Panc1 (cell line): ENCODE data around the gene MEX3C. TPM values are rescaled to one million over a fixed set of nuclear protein-coding genes. Genes with fewer than 3 reads are reported as not detected.

Source experiments
- ATAC-seq: fragments of 200-7000 bp; cut with Tn5 transposase; 2 replicates; pipeline ENCODE4 v1.9.1; 2020; ENCODE audit warnings: mild to moderate bottlenecking, moderate library complexity
- BruUV-seq: library from RNA; stranded (reverse); fragments of 400-500 nt; replicated peaks from 2 replicates; lab custom pipeline; 2021; lab: Mats Ljungman, UMichigan
- CTCF ChIA-PET: fragments of 300-600 bp; sonication (Branson Sonifier 250); formaldehyde crosslinking; loops from one replicate; lab custom pipeline; 2022; ENCODE audit warnings: antibody characterized with exemption; lab: Charles Lee
- POLR2A ChIA-PET: fragments of 300-600 bp; sonication (Branson Sonifier 250); formaldehyde crosslinking; loops from one replicate; lab custom pipeline; 2022; ENCODE audit warnings: antibody characterized with exemption; lab: Charles Lee
- DNase-seq: peaks from one replicate; pipeline ENCODE4 v3.0.0-alpha.2; 2010; ENCODE audit warnings: low read depth, low spot score
- H3K27ac ChIP-seq: 2 replicates; pipeline ENCODE4 v1.5.1; 2011; ENCODE audit warnings: mild to moderate bottlenecking, low read length, inconsistent platforms
- H3K27me3 ChIP-seq: fragments of 200-500 bp; sonication (Bioruptor generic); 2 replicates; pipeline ENCODE4 v1.6.0; 2014; ENCODE audit warnings: low read length, inconsistent platforms; ENCODE audit not compliant: control insufficient read depth, insufficient read depth
- H3K36me3 ChIP-seq: fragments of 200-500 bp; sonication (Bioruptor generic); 2 replicates; pipeline ENCODE4 v1.5.1; 2014; ENCODE audit warnings: inconsistent platforms, mild to moderate bottlenecking, low read length, moderate library complexity; ENCODE audit not compliant: control insufficient read depth, insufficient read depth
- H3K4me1 ChIP-seq: 2 replicates; pipeline ENCODE4 v1.5.1; 2011; ENCODE audit warnings: inconsistent platforms, mild to moderate bottlenecking, low read length, moderate library complexity; ENCODE audit not compliant: control insufficient read depth, insufficient read depth
- H3K4me3 ChIP-seq, 2 experiments: 2 replicates each; pipeline ENCODE4 v1.5.1; 2011 to 2012; ENCODE audit warnings: low read depth in 2 of 2, low read length in 2 of 2, mild to moderate bottlenecking in 2 of 2, inconsistent platforms in 1 of 2, moderate library complexity in 1 of 2
- H3K9me3 ChIP-seq: fragments of 200-500 bp; sonication (Bioruptor generic); 2 replicates; pipeline ENCODE4 v1.5.1; 2014; ENCODE audit warnings: low read depth, mild to moderate bottlenecking, inconsistent platforms, low read length, moderate library complexity; ENCODE audit not compliant: control insufficient read depth, insufficient read depth
- CTCF ChIP-seq: fragments of 450-650 bp; IDR thresholded peaks from 2 replicates; pipeline ENCODE4 v1.5.1; 2017; ENCODE audit warnings: mild to moderate bottlenecking
- POLR2AphosphoS5 ChIP-seq: IDR thresholded peaks from 2 replicates; pipeline ENCODE4 v1.6.1; 2012; ENCODE audit warnings: mild to moderate bottlenecking, low read depth, low read length, moderate library complexity
- REST ChIP-seq, 2 experiments: IDR thresholded peaks; 2 replicates each; pipeline ENCODE4 v1.6.1; 2011 to 2012; ENCODE audit warnings: low read depth in 2 of 2, control low read depth in 1 of 2, low read length in 1 of 2, mild to moderate bottlenecking in 1 of 2, moderate library complexity in 1 of 2; ENCODE audit not compliant: insufficient read depth in 1 of 2
- SIN3A ChIP-seq: IDR thresholded peaks from 2 replicates; pipeline ENCODE4 v1.6.1; 2012; ENCODE audit warnings: low read depth, mild to moderate bottlenecking, low read length, moderate library complexity, borderline replicate concordance; ENCODE audit not compliant: insufficient read depth
- TCF7L2 ChIP-seq: IDR thresholded peaks from 2 replicates; pipeline ENCODE4 v1.6.1; 2011; ENCODE audit warnings: mild to moderate bottlenecking, low read depth, low read length, inconsistent platforms
- in situ Hi-C: cut with HindIII; loops from 2 replicates; pipeline ENCODE4 v1.10.0; 2016; ENCODE audit warnings: low sequenced_read_pairs, low pct_unique_long_range_greater_than_20kb
- intact Hi-C: fragments of 100-400 bp; cut with micrococcal nuclease; formaldehyde crosslinking; loops from one replicate; pipeline ENCODE4 v1.10.0; 2022; ENCODE audit not compliant: unreplicated experiment
- total RNA-seq: library from RNA; stranded (reverse); gene quantifications from one replicate; pipeline ENCODE4 v1.2.1, GENCODE V29; 2021; ENCODE audit not compliant: unreplicated experiment

Gene MEX3C
- total RNA-seq, 1 experiment from 2014 or later = 29.0 TPM

- Histone ChIP-seq H3K36me3 (no peaks in the 10 kb centered on the region), H3K9me3 (no peaks in the 10 kb centered on the region), H3K27me3 (no peaks in the 10 kb centered on the region), H3K4me3 (no peak overlapping the region), H3K4me1 (no peaks in the 10 kb centered on the region), H3K27ac (no peak overlapping the region)
- DNase-seq = no peak
- ChIA-PET CTCF (no interaction called here), POLR2A (no interaction called here)
- no peak for ATAC-seq
- in situ Hi-C loops = no loop called here
- intact Hi-C loops = no loop called here
- TF ChIP-seq SIN3A (no peak), CTCF (no peak), REST (IDR thresholded peaks at IDR 0.05; ENCODE audit: insufficient read depth in 1 of 2, low read depth in 2 of 2, low read length in 1 of 2) (no peak)
- no TSS peak for BruUV-seq
Observed at GRCh38 chr18:51138936-51139335, 58.5 kb downstream of the MEX3C start.

- TF ChIP-seq POLR2AphosphoS5 (no peak), CTCF (no peak), TCF7L2 (no peak), REST (IDR thresholded peaks at IDR 0.05; ENCODE audit: insufficient read depth in 1 of 2, low read depth in 2 of 2, low read length in 1 of 2) (no peak), SIN3A (no peak)
- H3K4me3 ChIP-seq = no peak overlapping the region
- in situ Hi-C loops = no loop called here
- no TSS peak for BruUV-seq
- no peaks in the 10 kb centered on the region for H3K27me3 ChIP-seq
- H3K27ac ChIP-seq = no peak overlapping the region
- CTCF ChIA-PET = no interaction called here
- intact Hi-C loops = no loop called here
- H3K9me3 ChIP-seq = no peaks in the 10 kb centered on the region
- no peaks in the 10 kb centered on the region for H3K36me3 ChIP-seq
- ATAC-seq = no peak
- H3K4me1 ChIP-seq = no peaks in the 10 kb centered on the region
- POLR2A ChIA-PET = no interaction called here
- no peak for DNase-seq
Observed at GRCh38 chr18:51137891-51138290, 59.6 kb downstream of the MEX3C start.
